T-helper 2 cell (primary cell): ENCODE measurements around the gene ATF6.
A peak's percentile ranks its signal among the peaks of the same experiment; 100 is the strongest.

Source experiments
- DNase-seq, 5 experiments: peaks; one replicate each; pipeline versions ENCODE4 v3.0.0 to v3.0.0-alpha.2; 2012 to 2022

The ATF6 gene

GRCh38 chr1:161941726-161942436 lies 175.8 kb downstream of the ATF6 start:
- DNase-seq, result no peak

- DNase-seq, result no peak
Measured at GRCh38 chr1:161943737-161944136, 177.6 kb downstream of the ATF6 start.

- no peak for DNase-seq
Measured at GRCh38 chr1:161944381-161944780, 178.3 kb downstream of the ATF6 start.

- DNase-seq, result no peak
Measured at GRCh38 chr1:161945306-161946060, 179.4 kb downstream of the ATF6 start.

GRCh38 chr1:161946071-161946987 lies 180.2 kb downstream of the ATF6 start:
- DNase-seq, result no peak

- no peak for DNase-seq
Measured at GRCh38 chr1:161948435-161948834, 182.3 kb downstream of the ATF6 start.

GRCh38 chr1:161949548-161949947 lies 183.4 kb downstream of the ATF6 start:
- no peak for DNase-seq

- no peak for DNase-seq
Measured at GRCh38 chr1:161950377-161950776, 184.3 kb downstream of the ATF6 start.

- no peak for DNase-seq
Measured at GRCh38 chr1:161951646-161952045, 185.5 kb downstream of the ATF6 start.

- DNase-seq, result no peak
Measured at GRCh38 chr1:161952607-161953172, 186.6 kb downstream of the ATF6 start.

GRCh38 chr1:161953256-161953920 lies 187.3 kb downstream of the ATF6 start:
- no peak for DNase-seq

GRCh38 chr1:161954050-161954449 lies 187.9 kb downstream of the ATF6 start:
- no peak for DNase-seq

- no peak for DNase-seq
Measured at GRCh38 chr1:161954466-161954865, 188.3 kb downstream of the ATF6 start.

- no peak for DNase-seq
Measured at GRCh38 chr1:161955606-161956005, 189.5 kb downstream of the ATF6 start.

GRCh38 chr1:161956097-161956496 lies 190.0 kb downstream of the ATF6 start:
- no peak for DNase-seq

GRCh38 chr1:161956930-161957329 lies 190.8 kb downstream of the ATF6 start:
- no peak for DNase-seq

- DNase-seq, result no peak
Measured at GRCh38 chr1:161958425-161958824, 192.3 kb downstream of the ATF6 start.

GRCh38 chr1:161962091-161962887 lies 196.2 kb downstream of the ATF6 start:
- DNase-seq, result peak in 1 of 5 experiments; percentile 57

- DNase-seq, result no peak
Measured at GRCh38 chr1:161966067-161966466, 199.9 kb downstream of the ATF6 start.

- DNase-seq, result no peak
Measured at GRCh38 chr1:161970036-161970435, 203.9 kb downstream of the ATF6 start.

GRCh38 chr1:161970633-161971032 lies 204.5 kb downstream of the ATF6 start:
- DNase-seq, result no peak
